ENCODE results near the gene CDH4.

DNA sequence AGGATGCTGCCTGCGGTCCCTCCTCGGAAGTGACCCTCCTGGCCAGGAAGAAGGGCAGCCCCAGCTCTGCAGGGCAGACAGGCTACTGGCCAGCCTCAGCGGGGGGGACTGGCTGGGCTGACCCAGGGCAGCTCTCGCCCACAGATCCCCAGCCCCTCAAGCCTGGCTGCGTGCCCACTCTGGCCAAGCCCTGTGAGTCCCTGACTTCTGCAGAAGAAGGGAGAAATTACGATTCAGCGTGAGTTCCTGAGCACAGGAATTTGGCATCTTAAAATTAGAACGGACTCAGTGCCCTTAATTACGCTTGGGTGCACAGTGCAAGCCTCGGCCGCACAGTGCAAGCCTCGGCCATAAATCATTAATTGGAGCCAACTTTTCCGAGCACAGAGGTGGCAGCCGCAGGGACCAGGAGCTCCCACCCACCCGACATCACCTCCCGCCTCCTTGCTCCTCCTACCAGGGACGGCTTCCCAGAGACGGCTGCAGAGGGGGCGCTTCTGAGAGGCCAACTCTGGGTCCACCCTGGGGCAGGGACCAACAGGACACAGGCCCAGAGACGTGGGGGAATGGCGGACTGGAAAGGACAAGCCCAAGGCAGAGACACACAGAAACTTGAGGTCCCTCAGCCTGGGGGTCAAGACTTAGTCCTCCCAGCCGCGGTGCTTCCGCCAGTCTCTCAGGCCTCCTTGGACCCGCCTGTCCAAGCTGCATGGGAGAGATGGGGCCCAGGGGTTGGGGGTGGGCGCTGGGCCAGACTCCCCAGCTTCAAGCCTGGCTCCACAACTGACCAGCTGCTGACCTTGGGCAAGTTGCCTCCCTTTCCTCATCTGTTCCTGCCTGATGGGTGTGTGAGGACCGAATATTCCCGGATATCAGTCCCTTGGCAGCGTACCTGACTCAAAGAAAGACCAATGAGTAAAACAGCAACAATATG lies 648.2 kb downstream of the CDH4 start:
- TF ChIP-seq, protein P1, sequence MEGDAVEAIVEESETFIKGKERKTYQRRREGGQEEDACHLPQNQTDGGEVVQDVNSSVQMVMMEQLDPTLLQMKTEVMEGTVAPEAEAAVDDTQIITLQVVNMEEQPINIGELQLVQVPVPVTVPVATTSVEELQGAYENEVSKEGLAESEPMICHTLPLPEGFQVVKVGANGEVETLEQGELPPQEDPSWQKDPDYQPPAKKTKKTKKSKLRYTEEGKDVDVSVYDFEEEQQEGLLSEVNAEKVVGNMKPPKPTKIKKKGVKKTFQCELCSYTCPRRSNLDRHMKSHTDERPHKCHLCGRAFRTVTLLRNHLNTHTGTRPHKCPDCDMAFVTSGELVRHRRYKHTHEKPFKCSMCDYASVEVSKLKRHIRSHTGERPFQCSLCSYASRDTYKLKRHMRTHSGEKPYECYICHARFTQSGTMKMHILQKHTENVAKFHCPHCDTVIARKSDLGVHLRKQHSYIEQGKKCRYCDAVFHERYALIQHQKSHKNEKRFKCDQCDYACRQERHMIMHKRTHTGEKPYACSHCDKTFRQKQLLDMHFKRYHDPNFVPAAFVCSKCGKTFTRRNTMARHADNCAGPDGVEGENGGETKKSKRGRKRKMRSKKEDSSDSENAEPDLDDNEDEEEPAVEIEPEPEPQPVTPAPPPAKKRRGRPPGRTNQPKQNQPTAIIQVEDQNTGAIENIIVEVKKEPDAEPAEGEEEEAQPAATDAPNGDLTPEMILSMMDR (IDR thresholded peaks at IDR 0.05; ENCODE audit: control extremely low read depth in 1 of 3, insufficient read depth in 1 of 3, low read depth in 1 of 3, low read length in 3 of 3) = no peak
- no peak for TF ChIP-seq TAF1 (IDR thresholded peaks at IDR 0.05; ENCODE audit: low read depth, low read length)
- TF ChIP-seq SIRT6 (IDR thresholded peaks at IDR 0.05; ENCODE audit: low read length) = no peak

Data from H1 (cell line).